ENCODE measurements around the gene VSIG1.

- TF ChIP-seq, protein P1, sequence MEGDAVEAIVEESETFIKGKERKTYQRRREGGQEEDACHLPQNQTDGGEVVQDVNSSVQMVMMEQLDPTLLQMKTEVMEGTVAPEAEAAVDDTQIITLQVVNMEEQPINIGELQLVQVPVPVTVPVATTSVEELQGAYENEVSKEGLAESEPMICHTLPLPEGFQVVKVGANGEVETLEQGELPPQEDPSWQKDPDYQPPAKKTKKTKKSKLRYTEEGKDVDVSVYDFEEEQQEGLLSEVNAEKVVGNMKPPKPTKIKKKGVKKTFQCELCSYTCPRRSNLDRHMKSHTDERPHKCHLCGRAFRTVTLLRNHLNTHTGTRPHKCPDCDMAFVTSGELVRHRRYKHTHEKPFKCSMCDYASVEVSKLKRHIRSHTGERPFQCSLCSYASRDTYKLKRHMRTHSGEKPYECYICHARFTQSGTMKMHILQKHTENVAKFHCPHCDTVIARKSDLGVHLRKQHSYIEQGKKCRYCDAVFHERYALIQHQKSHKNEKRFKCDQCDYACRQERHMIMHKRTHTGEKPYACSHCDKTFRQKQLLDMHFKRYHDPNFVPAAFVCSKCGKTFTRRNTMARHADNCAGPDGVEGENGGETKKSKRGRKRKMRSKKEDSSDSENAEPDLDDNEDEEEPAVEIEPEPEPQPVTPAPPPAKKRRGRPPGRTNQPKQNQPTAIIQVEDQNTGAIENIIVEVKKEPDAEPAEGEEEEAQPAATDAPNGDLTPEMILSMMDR (IDR thresholded peaks at IDR 0.05; ENCODE audit: insufficient read depth, low read length, poor library complexity, severe bottlenecking) = no peak
- TF ChIP-seq EZH2phosphoT487 (conservative IDR thresholded peaks at IDR 0.05; ENCODE audit: low read length) = no peak
These were observed 14.7 kb upstream of the VSIG1 start for GRCh38 chrX:108029928-108030711.
